IPS DF 19.7 (cell line): ENCODE measurements around the gene SPTA1.

Experiments used
- DNase-seq: peaks from one replicate; pipeline ENCODE4 v3.0.0-alpha.2; 2013; ENCODE audit warnings: low read depth, low spot score

SPTA1 gene

DNA sequence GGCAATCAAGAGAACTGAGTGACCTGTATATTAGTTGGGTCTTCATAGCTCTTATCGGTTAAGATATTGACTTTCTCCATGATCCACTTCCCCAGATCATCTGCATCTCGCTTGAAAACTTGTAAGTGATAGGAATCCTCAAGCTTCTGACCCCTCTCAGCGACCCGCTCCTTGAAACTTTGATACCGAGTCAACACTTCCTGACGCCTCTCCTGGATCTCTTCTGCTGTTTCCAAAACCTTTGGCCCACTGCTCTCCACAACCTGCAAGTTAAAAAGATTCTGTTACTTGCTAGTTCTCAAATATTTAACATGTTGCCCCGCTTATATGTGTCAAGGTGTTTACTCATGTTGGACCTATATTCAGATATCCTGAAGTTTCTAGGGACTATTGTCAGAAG is 1.4 kb downstream of the SPTA1 start:
- no peak for DNase-seq

DNA sequence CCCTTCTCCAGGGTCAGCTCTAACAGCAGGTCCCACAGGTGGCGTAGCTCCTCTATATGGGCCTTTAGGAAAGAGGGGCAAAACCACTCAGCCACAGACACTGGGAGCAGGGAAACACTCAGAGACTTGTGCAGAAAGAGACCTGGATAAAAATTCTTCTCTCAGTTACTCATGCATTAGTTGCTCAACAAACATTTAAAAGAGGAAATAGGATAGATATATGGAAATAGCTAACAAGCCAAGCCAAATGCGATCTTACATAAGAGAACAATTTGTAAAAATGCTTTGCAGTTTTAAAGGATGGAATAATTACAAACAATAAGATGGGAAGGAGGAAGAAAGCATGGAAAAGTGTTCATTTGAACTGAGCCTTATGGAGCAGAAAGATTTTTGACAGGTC is 4.9 kb downstream of the SPTA1 start:
- DNase-seq: no peak

DNA sequence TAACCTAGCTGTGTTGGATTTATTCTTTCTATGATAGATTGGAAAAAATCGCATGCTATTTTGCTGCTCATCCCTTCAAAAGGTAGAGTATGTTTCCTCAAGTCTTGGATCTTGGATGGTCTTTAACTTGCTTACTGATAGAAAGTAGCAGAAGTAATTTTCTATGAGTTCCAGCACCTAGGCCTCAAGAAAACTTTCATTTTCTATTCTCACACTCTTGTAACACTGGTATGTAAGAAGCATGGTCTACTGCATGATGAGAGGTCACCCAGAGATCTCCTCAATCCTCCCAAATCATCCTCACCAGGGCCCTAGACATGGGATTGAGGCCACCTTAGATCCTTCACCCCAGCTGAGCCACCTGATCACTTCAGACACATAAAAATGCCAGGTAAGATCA is 7.2 kb downstream of the SPTA1 start:
- DNase-seq: no peak

DNA sequence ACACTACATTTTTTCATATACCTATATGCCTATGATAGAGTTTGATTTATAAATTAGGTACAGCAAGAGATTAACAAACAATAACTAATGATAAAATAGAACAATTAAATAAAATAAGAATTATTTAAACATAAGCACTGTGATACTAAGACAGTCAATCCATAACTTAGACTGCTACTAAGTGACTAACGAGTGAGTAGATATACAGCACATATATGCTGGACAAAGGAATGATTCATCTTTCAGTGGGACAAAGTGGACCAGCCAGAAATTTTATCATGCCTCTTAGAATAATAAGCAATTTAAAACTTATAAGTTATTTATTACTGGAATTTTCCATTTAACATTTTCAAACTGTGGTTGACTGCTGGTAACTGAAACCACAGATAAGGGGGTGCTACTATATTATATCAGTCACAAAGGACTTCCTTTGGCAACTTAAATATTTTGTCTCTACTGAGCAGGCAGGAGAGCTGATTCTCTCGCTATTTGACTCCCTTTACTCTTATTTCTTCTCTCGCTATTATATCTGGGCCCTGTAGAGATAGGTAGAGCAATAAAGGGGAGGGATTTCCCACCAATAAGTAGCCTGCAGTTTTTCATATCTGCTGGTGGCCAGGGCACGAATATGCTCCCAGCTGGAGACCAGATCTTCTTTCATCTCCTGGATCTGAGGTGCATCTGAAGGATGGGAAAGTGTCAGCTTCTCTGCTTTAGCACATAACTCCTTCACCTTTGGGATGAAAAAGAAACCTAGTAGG is 10.8 kb downstream of the SPTA1 start:
- DNase-seq: no peak

DNA sequence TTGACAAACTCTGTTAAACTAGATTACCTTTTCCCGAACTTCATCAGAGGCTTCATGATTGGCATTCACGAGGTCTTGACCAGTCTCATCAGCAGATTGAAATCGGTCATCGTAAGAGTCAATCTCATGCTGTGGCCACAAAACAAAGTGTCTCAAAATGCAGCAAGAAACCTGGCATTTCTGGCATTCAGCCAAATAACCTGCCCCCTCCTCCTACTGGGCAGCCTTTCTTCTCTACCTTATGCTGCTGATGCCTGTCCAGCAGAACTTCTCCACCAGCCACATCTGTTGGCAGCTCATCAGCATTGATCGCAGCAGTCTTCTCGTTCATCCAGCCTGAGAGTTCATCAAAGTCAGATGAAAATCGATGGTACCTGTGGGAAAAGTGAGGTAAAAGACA is 12.2 kb downstream of the SPTA1 start:
- no peak for DNase-seq

DNA sequence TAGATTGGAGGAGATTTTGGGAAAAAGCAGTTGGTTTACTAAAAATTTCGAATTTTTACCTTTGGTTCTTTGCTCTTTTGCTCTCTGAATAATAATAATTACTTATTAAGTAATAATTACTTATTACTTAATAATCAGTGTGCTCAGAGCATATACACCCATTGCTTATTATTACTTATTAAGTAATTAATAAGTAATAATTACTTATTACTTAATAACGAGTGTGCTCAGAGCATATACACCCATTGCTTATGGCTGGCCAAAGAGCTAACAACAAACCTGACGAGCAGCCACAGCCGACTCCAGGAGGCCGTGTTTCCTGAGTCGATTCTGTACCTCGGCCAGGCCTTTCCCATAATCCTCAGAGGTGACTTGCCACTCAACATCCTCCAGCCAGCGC is 20.5 kb downstream of the SPTA1 start:
- no peak for DNase-seq

DNA sequence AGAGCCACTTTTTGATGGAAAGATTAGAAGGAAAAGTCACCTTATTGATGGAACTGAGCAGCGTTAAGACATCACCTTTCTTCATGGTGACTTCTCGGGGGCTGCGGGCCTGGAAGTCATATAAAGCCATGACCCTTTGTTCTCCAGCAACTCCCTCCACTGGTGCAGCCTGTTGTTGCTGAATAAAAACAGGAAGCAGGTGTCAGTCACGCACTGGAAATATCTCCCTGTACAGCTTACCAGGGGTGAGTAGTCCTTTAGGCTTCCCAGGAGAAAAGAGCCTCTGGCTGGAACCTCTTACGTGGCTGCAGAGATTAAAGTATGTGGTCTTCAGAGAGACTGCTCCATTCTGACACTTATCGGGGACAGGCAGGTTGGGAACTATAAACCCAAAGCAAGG is 31.9 kb downstream of the SPTA1 start:
- no peak for DNase-seq

DNA sequence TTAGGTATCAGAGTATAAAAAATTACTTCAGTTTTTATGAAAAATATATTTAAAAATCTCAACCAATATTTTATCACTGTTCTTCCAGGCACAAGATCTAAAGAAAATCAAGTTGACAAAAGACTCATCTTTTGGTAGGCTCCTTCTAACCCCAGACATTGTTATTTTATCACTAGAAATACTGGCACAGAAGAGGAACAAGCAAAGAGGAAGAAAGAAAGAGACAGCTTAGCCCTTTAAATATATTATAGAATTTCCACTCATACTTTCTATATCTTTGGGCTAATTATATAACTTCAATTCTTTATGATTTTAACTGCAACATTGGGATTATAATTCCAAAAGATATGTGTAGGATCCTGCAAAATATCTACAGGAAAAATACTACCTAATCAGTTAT is 32.4 kb downstream of the SPTA1 start:
- DNase-seq: no peak

DNA sequence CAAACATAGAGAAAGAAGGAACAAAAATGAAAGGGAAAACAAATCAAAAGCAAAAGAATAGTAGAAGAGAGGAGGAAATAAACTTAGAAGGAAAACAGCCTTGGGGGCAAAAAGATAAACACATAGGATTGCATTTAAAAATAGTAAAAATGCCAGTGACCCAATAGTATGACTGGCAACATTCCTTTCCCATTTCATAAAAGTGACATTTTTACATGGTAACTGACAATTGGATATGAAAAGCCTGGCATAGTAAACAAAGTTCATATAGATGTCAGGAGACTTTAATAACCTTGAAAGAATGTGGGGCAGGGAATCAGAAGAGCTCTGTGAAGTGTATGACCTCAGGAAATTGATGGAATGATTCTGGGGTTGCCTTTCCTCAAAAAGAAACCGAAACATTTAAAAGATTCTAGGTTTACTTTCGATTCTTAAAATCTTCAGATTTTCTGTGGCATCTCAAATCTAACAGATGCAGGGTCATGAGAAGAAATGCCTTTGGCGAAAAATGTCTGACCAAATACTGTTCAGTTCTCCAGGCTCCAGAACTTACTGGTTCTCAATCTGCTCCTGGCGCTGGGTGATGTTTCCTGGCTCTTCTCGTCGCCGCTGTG is 33.7 kb downstream of the SPTA1 start:
- DNase-seq: no peak

DNA sequence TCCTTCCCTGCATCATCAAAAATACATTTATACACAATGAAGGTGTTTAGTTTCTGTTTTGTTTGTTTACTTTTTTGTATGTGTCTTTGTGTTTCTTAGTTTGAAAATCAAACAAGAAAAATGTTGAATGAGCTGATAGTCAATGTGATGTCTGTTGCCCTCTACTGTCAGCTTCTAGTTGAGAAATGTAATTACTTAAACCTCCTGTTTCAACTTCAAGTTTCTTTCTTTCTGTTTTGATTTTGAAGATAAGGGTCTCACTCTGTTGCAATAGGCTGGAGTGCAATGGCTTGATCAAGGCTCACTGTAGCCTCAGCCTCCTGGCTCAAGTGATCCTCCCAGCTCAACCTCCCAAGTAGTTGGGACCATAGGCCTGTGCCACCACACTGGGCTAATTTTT is 37.5 kb downstream of the SPTA1 start:
- DNase-seq: no peak

DNA sequence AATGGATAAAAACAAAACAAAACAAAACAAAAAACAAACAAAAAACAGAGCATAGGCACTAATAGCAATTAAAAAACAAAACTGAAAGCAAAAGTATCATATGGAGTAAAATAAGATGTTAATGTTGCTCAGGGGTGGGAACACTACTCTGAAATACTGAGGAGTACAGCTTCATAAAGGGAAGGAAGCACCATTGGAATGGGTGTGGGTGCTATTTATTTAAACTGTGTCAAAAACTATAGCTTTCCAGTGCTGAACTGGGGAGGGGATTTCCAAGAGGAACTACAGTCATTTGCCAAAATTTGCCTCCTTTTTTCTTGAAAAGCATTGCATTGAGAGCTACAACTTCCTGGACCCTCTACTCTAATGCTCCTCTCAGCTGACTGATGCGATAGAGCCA is 40.0 kb downstream of the SPTA1 start:
- no peak for DNase-seq

DNA sequence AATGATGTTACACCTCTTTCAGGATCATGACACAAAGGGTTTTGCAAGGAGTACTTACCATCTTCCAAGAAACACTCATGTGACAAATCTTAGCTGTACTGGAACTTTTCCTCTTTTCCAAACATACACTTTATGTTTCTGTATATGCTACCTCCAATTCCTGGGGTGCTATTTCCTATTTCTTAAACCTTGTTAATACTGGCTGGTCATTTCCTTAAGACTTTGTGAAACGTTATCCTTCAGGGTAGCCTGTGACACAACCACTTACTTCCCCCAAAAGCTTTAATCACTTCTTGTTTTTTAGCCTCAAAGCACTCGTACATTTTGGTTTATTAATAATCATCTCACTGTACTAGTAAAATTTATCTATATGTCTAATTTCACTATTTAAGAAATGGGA is 42.1 kb downstream of the SPTA1 start:
- no peak for DNase-seq

DNA sequence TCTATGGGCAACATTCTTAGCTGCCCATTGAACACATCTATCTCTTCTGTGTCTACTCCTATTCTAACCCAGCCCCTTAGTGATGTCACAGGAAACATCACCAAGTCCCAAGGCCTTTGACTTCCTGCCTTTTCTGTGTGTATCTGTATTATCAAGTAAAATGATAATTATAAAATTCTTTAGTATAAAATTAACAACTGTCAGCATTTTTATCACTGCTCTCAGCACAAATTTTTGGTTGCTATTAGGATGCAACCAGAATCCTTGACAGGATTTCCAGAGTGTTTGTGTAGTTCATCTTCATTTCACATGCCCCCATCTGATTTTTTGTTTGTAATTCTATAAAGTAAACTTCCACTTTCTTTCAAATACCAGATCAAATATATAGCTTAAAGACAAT is 47.6 kb downstream of the SPTA1 start:
- DNase-seq: no peak

DNA sequence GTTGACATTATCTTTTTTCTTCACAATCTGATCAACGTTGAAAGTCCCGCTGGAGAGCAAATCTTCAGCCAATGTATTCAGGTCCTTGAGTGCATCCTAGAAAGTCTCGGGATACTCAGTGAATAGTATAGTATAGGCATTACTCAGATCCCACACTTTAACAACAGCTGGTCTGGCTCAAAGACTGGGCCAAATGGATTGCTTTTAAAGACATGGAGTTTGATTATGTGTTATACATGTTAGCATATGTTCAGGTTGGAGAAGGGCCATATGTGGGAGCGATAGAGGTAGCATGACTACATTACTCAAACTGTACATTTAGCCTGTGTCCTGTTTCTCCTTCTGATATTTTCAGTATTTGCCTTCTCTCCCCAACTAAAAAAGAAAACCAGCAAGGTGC is 48.4 kb downstream of the SPTA1 start:
- DNase-seq: no peak

DNA sequence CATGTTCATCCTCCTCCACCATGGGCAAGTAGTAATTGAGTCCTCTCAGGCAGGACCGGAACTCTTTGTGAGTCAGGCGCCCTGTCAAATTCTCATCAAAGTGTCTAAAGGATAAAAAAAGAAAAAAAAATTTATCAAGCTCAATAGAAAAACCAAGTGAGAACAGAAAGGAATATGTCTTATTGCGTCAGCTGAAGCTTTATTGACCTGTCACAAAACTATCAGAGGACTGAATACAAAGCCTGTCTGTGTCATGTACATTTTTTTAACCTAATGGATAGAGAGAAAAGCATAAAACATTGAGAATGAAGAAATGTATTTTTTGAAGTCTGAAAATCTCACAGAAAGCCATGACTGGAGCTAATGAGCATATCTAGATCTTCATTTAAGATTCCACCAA is 72.8 kb downstream of the SPTA1 start:
- no peak for DNase-seq

DNA sequence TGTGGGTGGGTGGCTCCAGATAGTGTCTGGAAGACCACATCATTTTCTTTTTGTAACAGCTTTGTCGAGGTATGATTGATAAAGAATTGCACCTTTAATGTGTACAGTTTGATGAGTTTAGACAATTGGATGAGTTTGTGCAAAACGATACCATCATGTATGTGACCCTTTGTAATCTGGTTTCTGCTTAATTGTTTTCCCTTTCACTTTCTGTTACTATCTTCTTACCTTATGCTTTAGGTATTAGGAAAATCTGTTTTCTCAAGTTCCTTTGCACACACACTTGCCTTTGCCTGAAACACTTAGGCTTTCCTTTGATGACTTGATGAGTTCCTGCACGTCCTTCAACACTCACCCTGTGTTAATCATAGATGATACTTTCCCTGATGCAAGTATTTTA is 74.6 kb downstream of the SPTA1 start:
- no peak for DNase-seq

DNA sequence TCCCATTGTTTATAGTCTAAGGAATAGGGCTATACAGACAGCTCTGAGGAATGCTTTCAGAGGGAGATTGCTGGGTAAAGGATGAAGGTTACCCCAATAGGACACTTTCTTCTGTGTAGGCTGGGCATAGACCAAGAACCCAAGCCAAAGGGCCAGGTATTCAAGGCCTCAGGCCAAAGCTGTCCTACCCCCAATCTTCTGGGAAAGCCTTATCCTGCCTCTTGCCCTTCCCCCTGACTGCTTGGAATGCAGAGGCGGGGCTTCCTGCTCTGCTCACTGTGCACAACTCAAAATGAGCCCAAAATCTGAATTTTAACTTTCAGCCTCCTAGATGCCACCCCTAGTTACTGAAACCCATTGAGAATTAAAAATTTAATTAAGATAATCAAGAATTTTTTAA is 79.2 kb downstream of the SPTA1 start:
- DNase-seq: no peak

DNA sequence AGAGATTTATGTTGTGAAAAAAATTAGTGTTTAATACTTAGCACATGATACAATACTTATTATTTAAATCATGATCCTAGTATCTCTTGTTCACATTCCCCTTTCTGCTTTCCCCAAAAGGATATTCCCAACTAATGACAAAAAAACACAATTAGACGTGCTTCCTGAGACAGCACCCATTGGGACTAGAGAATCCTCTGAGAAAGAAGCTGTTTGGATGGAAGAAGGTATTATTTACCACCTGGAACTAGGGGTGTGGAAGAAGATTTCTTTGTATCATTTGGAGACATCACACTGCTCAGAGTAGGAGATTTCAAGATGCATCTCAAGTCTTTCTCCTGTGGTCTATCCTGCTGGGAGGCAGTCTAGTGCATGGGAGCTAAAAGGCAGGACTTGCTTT is 81.5 kb downstream of the SPTA1 start, which contains the start of gene OR10Z1:
Gene OR10Z1, plus strand, starts transcription at position 301 of the 400 bp plus-strand sequence. CDS start 1,171 bp downstream, outside the sequence.
- no peak for DNase-seq

DNA sequence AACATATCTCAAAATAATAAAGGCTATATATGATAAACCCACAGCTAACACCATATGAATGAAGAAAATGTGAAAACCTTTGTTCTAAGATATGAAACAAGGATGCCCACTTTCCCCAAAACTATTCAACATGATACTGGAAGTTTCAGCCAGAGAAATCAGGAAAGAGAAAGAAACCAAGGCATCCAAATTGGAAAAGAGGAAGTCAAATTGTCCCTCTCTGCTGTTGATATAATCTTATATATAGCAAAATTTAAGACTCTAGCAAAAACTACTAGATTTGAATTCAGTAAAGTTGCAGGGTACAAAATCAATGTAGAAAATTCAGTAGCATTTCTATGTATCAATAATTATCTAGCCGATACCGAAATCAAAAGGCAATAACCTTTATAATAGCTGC is 85.8 kb downstream of the SPTA1 start:
- DNase-seq: no peak

DNA sequence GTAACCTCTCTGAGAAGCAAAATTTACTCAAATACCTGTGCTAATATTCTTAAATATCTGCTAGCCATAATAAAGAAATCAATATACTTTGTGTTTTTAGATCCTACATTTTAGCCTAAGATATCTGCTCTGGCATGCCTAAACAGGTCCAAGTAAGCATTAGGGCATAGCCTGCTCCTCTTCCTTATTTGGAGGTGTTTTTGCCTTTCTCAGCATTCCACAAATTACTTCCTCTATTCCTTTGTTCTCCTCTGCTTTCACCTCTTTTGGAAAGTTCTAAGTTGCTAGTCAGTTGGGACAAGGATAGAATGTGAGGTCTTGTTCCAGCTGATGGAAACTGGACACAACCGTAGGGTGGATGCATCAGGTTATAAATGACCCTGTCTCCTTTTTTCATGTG is 99.6 kb downstream of the SPTA1 start:
- no peak for DNase-seq

DNA sequence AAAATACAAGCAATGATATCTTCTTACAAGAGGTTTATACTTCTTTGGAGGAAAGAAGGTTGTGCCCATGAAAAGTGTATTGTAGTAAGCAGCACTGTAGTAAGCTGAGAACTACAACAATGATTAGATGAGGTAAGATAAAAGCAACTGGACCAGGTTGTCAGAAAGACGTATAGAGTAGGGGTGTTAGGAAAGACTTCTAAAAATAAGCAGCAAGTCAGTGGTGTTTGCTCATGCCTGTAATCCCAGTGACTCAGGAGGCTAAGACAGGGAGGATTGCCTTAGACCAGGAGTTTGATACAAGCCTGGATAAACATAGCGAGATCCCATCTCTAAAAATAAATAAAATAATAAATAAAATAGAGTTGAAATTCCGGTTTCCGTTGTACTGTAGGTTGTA is 102.6 kb downstream of the SPTA1 start:
- no peak for DNase-seq

DNA sequence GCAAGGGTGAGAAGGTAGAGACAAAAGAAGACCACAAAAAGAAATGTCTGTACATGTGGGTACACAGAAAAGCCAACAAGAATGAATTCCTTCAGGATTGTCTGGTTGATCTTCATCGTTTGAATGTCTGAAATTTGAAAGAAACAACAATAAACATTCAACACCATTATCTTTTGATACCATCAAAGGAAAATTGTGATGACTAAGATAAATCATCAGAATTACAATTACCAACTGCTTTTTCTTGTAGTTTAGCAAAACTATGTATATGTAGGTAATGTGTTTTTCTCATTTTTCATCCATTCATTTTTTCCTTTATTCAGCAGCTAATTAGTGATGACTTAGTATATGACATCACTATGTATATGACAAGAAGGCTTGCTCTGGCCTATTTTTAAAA is 106.8 kb downstream of the SPTA1 start, which contains the start of gene OR10X1:
Gene OR10X1, minus strand, starts transcription at position 167 of the 400 bp plus-strand sequence. Its CDS starts 0 bp downstream, at position 167.
- no peak for DNase-seq

DNA sequence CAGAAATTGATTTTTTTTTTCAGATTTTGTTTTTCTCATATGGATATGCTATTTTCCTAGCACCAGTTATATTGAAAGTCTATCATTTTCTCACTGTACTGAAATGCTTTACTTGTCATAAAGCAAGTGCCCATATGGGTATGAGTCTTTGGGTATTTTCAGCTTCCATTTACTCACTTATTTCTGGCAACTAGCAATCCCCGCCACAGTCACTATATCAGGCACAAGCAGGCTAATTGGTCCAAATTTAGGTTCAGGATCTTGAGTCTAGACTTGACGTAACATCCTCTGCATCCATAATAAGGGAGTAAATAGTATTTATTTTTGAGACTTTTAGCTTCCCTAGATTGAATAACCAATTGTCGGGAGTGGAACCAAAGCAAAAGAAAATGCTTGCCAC is 109.0 kb downstream of the SPTA1 start:
- no peak for DNase-seq
